HG03064 (cell line): ENCODE data around the gene GPATCH3.
A peak's percentile ranks its signal among the peaks of the same experiment; 100 is the strongest.
"Not testable (repeated sequence)": the region's sequence is repeated elsewhere in the genome, so short reads cannot be mapped to it uniquely, and the experiment has no call there.

Experiments used
- ATAC-seq: cut with Tn5 transposase; IDR thresholded peaks from one replicate; pipeline ENCODE4 v1.9.1; 2021; ENCODE audit warnings: low read depth; ENCODE audit not compliant: unreplicated experiment

The GPATCH3 gene

DNA sequence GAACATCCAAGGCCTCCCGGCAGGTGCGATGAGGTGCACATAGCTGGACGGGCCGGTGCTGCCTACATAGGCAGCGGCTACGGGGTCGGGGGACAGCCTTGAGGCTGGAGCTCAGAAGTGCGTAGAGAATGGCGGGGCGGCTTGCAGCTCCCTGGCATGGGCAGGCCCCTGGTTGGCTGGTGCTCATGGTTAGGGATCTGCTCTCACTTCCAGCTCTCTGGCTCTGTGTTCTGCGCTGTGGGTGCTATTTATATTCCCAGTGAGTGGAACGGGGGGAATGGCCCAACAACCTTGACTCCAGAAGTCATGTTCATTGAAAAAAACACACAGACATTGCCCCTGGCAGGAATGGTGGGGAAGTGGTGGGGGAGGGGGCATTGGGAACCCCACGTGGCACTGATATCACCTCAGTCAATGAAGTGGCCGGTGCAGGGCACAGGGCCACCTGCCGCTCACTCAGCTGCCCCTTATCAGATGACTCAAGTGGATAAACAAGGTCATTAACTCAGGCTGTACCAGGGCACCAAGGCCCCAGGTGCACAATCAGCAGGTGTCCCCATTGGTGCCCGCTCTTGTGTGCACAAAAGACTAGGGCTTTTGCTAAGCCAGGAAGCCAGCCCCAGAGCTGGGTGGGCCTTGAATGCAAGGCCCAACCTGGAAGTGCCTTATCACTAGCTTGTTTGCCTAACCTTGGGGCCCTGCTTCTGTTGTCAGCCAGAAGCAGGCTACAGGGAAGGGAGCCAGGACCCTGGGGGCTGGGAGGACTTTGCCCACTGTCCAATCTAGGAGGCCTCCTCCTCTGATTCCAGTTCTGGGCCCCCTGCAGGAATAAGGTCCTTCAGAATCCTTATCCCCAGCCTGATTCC lies 13.7 kb upstream of the GPATCH3 start, which contains the start of gene NR0B2:
Gene NR0B2 (minus strand): TSS at position 222 of the 866 bp plus-strand sequence. CDS start 35 bp downstream, at position 187.
- ATAC-seq = no peak

DNA sequence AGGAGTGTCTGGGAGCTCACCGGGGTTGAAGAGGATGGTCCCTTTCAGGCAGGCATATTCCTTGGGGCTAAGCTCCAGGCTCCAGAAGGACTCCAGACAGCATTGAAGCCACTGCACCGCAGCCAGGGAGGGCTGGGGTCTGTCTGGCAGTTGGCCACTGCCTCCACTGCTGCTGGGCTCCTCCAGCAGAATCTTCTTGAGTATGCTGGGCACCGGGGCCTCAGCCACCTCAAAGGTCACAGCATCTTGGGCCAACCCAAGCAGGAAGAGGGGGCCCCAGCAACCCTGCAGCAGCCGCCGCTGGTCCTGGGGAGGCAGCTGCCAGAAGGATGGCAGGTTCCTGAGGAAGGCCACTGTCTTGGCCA lies 13.1 kb upstream of the GPATCH3 start:
- ATAC-seq = no peak

DNA sequence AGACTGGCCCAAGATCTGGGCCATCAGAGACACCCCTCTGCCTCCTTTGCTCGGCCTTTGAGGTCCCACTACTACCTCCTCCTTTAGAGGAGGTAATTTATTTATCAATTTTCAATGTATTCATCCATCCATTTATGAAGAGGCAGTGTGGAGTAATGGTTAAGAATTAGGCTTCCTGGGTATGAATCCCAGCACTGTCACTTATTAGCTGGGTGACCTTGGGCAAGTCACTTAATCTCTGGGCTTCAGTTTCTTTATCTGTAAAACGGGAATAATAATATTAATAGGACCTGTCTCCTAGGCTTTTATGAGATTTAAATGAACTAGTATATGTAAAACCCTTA lies 11.9 kb upstream of the GPATCH3 start:
- no peak for ATAC-seq

GRCh38 chr1:26911399-26912146 lies 11.3 kb upstream of the GPATCH3 start:
- no peak for ATAC-seq

GRCh38 chr1:26910343-26911160 lies 10.3 kb upstream of the GPATCH3 start:
- no peak for ATAC-seq

DNA sequence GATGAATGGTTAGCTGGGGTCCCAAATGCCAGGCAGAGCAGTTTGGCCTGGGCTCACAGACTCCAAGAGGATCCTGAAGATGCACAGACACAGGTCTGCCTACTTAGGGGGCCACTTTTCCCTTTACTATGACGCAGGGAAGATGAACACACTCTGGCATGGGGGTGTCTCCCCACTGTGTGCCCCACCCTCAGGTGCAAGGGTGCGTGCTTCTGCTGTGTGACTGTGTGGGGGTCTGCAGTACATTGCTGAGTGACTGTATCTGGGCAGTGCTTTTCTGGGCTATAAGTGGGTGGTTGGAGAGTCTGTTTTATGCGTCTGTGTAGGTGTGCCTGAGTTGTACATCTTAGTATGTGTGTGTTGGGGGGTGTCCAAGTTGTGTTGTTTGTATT lies 9.7 kb upstream of the GPATCH3 start:
- no peak for ATAC-seq

DNA sequence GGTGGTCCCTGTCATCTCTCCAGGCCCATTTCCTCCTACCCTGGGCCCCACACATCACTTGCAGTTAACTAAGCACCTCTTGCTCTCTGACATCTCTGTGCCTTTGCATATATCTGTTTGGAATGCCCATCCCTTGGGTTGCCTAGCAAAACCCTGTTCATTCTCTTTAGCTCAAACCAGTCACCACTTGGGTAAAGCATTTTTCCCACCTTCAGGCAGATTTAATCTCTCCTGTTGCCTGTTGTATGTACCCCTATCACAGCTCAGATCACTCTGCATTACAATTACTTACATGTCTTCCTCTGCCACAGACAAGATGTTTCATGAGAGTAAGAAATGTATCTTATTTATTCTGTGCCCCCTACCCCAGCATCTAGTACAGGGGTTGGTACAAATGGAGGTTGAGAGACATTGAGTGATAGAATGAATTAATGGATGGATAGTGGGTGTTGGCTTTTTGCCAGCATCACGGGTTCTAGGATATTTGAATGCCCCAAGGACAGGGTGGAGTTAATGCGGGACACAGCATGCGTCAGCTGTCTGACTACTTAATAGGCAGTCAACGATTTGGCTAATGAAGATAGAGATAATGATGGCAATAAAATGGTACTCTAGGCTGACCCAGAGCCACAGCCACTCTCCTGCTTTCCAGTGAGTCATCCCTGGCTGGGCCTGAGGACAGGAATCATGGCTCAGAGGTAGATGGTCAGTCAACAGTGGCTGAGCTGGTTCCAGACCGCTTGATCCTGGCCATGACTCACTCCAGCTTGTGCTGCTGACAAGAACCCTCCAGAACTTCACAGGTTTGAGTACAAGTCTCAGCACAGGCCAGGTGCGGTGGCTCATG lies 7.0 kb upstream of the GPATCH3 start:
- ATAC-seq = no peak

DNA sequence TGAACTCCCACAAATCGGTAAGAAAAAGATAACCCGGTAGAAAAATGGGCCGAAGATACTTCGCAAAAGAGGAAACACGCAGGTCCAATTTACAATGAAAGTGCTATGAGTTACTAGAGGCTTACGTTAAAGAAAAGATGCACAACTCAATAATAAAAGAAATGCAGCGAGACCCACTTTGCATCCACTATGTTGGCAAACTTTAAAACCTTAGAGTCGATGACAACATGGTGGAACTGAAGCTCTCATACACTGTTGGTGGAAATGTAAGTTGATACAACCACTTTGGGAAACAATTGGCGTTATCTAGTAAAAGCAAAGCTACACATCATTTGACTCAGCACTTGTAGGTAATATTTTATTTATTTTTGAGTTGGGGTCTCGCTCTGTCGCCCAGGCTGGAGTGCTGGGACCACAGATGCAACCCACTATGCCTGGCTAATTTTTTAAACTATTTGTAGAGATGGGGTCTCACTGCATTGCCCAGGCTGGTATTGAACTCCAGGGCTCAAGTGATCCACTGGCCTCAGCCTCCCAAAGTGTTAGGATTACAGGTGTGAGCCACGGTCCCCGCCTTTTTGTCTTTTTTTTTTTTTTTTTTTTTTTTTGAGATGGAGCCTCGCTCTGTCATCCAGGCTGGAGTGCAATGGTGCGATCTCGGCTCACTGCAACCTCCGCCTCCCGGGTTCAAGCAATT lies 696 bp upstream of the GPATCH3 start:
- ATAC-seq = no peak

GRCh38 chr1:26897351-26897750 lies 2.9 kb downstream of the GPATCH3 start:
- no peak for ATAC-seq

DNA sequence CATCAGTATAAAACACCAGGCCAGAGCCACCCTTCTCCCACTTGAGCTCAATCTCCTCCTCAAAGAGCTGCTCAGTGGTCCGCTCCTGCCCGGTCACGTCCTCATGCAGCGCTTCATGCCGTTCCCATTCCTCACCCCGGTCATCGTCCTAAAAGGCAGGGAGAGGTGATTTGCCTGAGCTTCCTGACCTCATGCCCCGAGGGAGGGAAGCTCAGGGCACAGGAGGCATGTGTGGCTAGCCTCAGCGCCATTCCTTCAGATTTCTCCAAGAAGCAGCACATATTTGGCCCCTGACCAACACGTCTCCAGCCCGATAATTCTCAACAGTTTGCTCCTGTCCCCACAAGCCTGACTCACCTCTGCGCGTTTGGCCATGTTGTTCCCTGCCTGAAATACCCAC lies 6.0 kb downstream of the GPATCH3 start:
- no peak for ATAC-seq

DNA sequence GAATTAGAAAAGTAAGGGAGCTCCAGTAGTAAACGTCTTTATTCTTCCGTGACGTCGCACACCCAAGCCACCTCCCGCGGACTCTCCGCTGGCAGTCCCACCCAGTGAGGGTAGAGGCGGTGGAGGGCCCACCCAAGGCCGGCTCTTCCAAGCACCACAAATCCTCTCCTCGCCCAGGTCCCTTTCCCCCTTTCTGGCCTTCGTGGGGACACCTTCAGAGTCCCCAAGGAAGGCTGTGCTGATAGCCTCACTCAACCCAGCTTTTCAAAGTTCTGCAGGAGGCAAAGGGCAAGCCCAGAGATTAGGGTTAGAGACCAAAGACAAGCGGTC lies 9.8 kb downstream of the GPATCH3 start:
- peak; percentile 38 for ATAC-seq

DNA sequence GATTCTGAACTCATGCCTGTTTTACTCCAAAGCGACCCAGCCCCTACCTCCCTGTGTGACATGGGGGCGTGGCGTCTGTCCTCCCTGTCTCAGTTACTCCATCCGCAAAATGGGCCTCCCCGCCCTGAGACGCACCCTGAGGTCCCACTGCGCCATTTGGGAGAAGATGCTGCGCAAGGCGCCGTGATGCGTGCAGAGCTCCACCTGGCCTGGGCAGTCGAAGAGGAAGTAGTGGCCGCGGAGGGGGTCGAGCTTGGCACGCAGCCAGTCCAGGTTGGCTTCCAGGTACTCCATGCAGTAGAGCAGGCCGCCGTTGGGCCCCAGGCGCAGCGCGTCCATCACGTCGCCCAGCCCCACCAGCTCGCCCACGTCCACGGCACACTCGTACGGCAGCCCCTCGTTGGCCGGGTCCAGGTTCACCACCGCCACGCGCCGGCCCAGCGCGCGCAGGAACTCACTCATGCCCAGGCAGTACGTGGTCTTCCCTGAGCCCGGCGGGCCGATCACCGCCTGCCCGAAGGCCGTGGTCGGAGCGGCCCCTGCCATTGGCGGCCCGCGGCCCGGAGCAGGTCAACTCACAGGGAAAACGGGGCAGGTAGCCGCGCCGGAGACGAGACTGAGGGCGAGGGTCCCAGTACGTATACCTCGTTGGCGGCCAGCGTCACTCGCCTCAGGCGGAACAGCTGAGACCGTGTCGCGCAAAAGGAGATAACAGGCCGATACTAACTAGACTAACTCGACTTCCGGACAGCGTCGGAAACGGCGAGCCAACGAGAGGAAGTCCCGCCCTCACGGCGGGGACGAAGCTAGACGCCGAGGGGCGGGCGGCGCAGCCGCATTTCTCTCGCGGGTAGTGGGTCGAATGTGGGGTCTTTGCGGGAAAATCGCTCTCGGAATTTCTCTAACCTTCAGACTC lies 10.5 kb downstream of the GPATCH3 start, which contains the start of gene GPN2:
Gene GPN2 (minus strand): TSS at position 733 of the 916 bp plus-strand sequence. CDS start 187 bp downstream, at position 546.
- ATAC-seq = peak; percentile 80

GRCh38 chr1:26888231-26888630 lies 12.0 kb downstream of the GPATCH3 start:
- ATAC-seq = no peak

DNA sequence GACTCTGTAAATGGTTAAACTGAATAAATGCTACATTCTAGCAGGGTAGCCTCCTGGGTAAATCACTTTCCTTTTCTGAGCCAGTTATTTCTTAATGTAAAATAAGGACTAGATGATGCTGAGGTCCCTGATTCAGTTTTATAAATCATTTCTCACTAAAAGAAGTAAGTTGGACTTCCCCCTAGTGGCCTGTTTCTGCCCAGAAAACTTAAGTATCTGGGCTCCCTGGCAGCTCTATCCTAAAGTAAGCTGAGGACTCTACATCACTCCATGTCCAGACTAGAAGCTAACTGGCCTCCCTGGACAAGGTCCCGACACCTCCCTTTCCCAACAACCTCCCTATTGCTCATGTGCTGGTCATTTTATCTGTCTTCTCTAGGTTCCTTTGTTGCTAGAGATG lies 13.1 kb downstream of the GPATCH3 start:
- no peak for ATAC-seq

- ATAC-seq = no peak
Observed at GRCh38 chr1:26882696-26883463, 17.4 kb downstream of the GPATCH3 start.

- ATAC-seq = not testable (repeated sequence)
Observed at GRCh38 chr1:26881611-26882010, 18.7 kb downstream of the GPATCH3 start.

DNA sequence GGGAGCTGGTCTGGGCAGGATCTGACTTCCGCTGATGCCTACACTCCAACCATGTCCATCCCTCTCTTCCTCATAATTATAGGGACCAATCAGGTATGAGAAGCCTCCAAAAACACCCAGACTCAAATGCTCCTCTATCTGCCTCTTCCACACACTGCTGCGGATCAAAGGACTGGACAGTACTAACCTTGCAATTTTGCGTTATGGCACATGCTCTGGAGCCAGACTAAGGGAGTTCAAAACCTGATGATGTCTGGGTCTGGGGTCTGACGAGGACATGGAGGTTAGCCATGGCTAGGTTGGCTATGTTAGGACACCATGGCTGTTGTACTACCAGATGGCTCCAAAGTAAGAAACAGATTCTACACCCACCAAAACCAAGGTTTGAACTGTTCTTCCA lies 20.5 kb downstream of the GPATCH3 start:
- ATAC-seq = no peak

GRCh38 chr1:26877326-26877725 lies 22.9 kb downstream of the GPATCH3 start:
- no peak for ATAC-seq
